ENCODE data around the gene PLLP.

DNA sequence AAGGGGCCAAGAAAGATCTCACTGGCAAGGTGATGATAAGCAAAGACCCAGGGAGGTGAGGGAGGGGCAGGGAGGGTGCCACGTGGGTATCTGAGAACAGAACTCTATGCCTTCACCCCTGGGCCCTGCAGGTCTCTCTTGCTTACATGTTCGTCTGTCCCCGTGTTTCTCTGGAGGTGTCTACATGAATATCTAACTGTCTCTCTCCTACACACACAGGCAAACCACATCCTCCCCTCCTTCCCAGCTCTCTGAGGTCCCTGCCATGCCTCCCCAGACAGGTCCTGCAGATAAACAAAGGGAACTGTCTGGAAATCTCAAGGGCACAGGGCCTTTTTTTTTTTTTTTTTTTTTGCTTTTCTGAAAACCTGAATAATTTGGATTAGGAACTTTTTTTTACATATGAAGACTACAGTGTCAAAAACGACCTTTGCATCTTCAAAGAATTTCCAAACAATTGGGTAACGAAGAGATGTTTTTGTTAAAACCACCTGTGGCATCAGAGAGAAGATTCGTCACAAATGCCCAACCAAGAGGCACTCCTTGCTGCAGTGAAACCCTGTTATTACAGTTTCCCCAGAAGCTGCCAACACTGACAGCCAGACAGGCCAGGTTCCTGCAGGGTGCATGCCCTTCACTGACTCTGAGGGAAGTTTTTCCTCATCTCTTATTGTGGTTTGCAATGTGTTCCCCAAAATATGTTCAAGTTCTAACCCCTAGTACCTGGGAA, 17.8 kb downstream of the PLLP start:
- TF ChIP-seq, protein P1, sequence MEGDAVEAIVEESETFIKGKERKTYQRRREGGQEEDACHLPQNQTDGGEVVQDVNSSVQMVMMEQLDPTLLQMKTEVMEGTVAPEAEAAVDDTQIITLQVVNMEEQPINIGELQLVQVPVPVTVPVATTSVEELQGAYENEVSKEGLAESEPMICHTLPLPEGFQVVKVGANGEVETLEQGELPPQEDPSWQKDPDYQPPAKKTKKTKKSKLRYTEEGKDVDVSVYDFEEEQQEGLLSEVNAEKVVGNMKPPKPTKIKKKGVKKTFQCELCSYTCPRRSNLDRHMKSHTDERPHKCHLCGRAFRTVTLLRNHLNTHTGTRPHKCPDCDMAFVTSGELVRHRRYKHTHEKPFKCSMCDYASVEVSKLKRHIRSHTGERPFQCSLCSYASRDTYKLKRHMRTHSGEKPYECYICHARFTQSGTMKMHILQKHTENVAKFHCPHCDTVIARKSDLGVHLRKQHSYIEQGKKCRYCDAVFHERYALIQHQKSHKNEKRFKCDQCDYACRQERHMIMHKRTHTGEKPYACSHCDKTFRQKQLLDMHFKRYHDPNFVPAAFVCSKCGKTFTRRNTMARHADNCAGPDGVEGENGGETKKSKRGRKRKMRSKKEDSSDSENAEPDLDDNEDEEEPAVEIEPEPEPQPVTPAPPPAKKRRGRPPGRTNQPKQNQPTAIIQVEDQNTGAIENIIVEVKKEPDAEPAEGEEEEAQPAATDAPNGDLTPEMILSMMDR (IDR thresholded peaks at IDR 0.05), result no peak
- TF ChIP-seq POLR2A (IDR thresholded peaks at IDR 0.05), result peak in 1 of 2 donors; percentile 39
